ENCODE data around the gene STK38L.
A peak's percentile ranks its signal among the peaks of the same experiment; 100 is the strongest.

STK38L gene

GRCh38 chr12:27359578-27360340, 115.7 kb downstream of the STK38L start:
- DNase-seq, result no peak

GRCh38 chr12:27361372-27361771, 117.3 kb downstream of the STK38L start:
- no peak for DNase-seq

- no peak for DNase-seq
Observed at GRCh38 chr12:27366621-27367020, 122.5 kb downstream of the STK38L start.

GRCh38 chr12:27367078-27367477, 123.0 kb downstream of the STK38L start:
- DNase-seq, result peak; percentile 15

Measured in OCI-M1 (cell line).